Measurements from ENCODE around the gene OR5B21. TPM values are rescaled to one million over a fixed set of nuclear protein-coding genes. Genes with fewer than 3 reads are reported as not detected.

The OR5B21 gene
- not detected for total RNA-seq
- long read RNA-seq = 0 reads

GRCh38 chr11:58508005-58508404 is at the start of gene OR5B21:
TSS of gene OR5B21 (minus strand) at chr11:58508105. CDS start at chr11:58508105, 0 bp downstream.
- no peak within 1 kb of the TSS for H3K4me3 ChIP-seq
- no peak for DNase-seq
- H3K9me3 ChIP-seq (replicated peaks) = no peaks in the 10 kb centered on the region
- TF ChIP-seq, protein P1, sequence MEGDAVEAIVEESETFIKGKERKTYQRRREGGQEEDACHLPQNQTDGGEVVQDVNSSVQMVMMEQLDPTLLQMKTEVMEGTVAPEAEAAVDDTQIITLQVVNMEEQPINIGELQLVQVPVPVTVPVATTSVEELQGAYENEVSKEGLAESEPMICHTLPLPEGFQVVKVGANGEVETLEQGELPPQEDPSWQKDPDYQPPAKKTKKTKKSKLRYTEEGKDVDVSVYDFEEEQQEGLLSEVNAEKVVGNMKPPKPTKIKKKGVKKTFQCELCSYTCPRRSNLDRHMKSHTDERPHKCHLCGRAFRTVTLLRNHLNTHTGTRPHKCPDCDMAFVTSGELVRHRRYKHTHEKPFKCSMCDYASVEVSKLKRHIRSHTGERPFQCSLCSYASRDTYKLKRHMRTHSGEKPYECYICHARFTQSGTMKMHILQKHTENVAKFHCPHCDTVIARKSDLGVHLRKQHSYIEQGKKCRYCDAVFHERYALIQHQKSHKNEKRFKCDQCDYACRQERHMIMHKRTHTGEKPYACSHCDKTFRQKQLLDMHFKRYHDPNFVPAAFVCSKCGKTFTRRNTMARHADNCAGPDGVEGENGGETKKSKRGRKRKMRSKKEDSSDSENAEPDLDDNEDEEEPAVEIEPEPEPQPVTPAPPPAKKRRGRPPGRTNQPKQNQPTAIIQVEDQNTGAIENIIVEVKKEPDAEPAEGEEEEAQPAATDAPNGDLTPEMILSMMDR (IDR thresholded peaks at IDR 0.05; ENCODE audit: borderline replicate concordance) = no peak
- H3K27me3 ChIP-seq (ENCODE audit: low read depth) = no peaks in the 10 kb centered on the region
- intact Hi-C loops (cut with micrococcal nuclease) = no loop called here
- H3K27ac ChIP-seq (replicated peaks) = no peak within 1 kb of the TSS
- no peaks in the 10 kb centered on the region for H3K4me1 ChIP-seq
- no peaks in the 10 kb centered on the region for H3K36me3 ChIP-seq

DNA sequence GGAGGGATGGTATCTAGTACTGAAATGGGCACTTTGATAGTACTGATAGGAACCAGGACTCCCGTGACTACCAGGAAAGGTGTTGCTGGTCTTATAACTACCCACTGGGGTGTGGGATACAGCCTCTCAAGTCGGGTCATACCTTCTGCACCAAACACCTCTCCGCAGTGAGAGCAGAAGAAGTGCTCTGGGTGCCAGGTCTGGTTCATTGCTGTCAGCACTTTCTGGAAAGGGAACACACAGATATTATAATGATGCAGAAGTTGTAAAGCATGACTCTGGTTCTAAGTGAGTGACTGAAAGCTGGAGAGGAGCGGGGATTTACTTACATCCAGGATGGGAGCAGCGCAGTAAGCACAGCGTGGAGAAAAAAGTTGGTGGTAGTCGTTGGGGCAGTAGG is 41.7 kb upstream of the OR5B21 start:
- no peaks in the 10 kb centered on the region for H3K27me3 ChIP-seq (ENCODE audit: low read depth)
- H3K4me3 ChIP-seq = no peak overlapping the region
- TF ChIP-seq, protein P1 (IDR thresholded peaks at IDR 0.05; ENCODE audit: borderline replicate concordance) = no peak
- intact Hi-C loops (cut with micrococcal nuclease) = no loop called here
- DNase-seq = peak; percentile 24
- peaks cover 20% of the 10 kb centered on the region for H3K4me1 ChIP-seq
- H3K9me3 ChIP-seq (replicated peaks) = peaks cover 5% of the 10 kb centered on the region
- H3K36me3 ChIP-seq = peaks cover 93% of the 10 kb centered on the region
- peak overlapping the region; percentile 37 for H3K27ac ChIP-seq (replicated peaks)

DNA sequence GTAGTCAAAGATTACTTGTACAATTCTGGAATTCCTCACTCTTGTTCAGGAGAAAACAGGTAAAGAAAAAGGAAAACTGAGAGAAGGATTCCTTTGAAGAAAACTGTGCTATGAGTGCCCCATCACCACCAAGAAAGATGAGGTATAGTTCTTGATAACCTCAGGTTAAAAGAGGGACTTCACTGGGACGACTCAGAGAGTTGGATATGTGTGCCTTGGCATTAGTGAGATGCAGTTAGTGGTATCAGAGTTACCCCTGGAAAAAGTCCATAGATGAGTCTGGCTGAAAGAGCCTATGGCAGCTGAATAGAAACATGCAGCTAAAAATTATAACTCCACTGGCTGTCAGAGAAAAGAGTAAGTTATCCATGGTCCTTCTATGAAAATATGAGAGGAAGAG is 38.9 kb upstream of the OR5B21 start:
- H3K4me1 ChIP-seq = peaks cover 20% of the 10 kb centered on the region
- no peak overlapping the region for H3K27ac ChIP-seq (replicated peaks)
- H3K36me3 ChIP-seq = peaks cover 79% of the 10 kb centered on the region
- no peak overlapping the region for H3K4me3 ChIP-seq
- H3K9me3 ChIP-seq (replicated peaks) = peaks cover 5% of the 10 kb centered on the region
- no peaks in the 10 kb centered on the region for H3K27me3 ChIP-seq (ENCODE audit: low read depth)
- DNase-seq = no peak
- intact Hi-C loops (cut with micrococcal nuclease) = no loop called here
- TF ChIP-seq, protein P1 (IDR thresholded peaks at IDR 0.05; ENCODE audit: borderline replicate concordance) = no peak

- H3K27ac ChIP-seq (replicated peaks) = no peak overlapping the region
- no peaks in the 10 kb centered on the region for H3K4me1 ChIP-seq
- intact Hi-C loops (cut with micrococcal nuclease) = no loop called here
- no peak for DNase-seq
- no peak overlapping the region for H3K4me3 ChIP-seq
- H3K27me3 ChIP-seq (ENCODE audit: low read depth) = no peaks in the 10 kb centered on the region
- peaks cover 63% of the 10 kb centered on the region for H3K36me3 ChIP-seq
- H3K9me3 ChIP-seq (replicated peaks) = peaks cover 8% of the 10 kb centered on the region
- TF ChIP-seq, protein P1 (IDR thresholded peaks at IDR 0.05; ENCODE audit: borderline replicate concordance) = no peak
Measured at GRCh38 chr11:58531865-58532341, 24.0 kb upstream of the OR5B21 start.

DNA sequence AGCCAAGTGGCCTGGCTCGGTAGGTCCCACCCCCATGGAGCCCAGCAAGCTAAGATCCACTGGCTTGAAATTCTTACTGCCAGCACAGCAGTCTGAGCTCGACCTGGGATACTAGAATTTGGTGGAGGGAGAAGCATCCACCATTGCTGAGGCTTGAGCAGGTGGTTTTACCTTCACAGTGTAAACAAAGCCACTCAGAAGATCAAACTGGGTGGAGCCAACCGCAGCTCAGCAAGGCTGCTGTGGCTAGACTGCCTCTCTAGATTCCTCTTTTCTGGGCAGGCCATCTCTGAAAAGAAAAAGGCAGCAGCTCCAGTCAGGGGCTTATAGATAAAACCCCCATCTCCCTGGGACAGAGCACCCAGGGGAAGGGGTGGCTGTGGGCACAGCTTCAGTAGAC is 22.3 kb upstream of the OR5B21 start:
- intact Hi-C loops (cut with micrococcal nuclease) = no loop called here

More for the DNA sequence above, 22.3 kb upstream of the OR5B21 start:
- TF ChIP-seq, protein P1 (IDR thresholded peaks at IDR 0.05; ENCODE audit: borderline replicate concordance) = no peak
- H3K4me3 ChIP-seq = no peak overlapping the region
- H3K4me1 ChIP-seq = no peaks in the 10 kb centered on the region
- H3K9me3 ChIP-seq (replicated peaks) = no peaks in the 10 kb centered on the region
- no peak overlapping the region for H3K27ac ChIP-seq (replicated peaks)
- H3K27me3 ChIP-seq (ENCODE audit: low read depth) = no peaks in the 10 kb centered on the region
- peaks cover 66% of the 10 kb centered on the region for H3K36me3 ChIP-seq
- no peak for DNase-seq

Measured in left ventricle myocardium inferior (tissue), 1 donor.